ENCODE data around the gene LYPD3.

Gene LYPD3

DNA sequence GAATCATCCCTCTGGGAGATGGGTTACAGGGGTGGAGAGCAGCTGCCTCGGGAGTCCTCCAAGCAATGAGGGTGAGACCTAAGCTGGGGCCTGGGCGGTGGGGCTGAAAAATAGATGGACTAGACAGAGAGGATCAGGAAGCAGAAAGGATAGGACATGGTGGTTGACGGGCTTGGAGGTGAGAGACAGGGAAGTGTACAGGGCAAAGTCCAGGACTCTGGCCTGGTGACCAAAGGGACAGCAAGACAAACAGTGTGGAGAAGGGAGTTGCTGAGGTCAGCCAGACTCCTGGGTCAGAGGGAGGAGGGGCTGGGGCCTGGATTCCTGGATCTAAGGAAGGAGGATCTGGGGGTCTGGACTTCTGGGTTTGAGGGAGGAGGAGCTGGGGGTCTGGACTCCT is 33.6 kb upstream of the LYPD3 start:
- peaks cover 11 to 21% of the 10 kb centered on the region in 2 donors for H3K4me1 Mint-ChIP-seq (ENCODE audit: low read depth in 2 of 2)
- no peak overlapping the region for H3K4me3 Mint-ChIP-seq
- H3K27me3 Mint-ChIP-seq: no peaks in the 10 kb centered on the region
- DNase-seq (no peak), ATAC-seq (replicated peaks) (no peak)
- H3K36me3 Mint-ChIP-seq (ENCODE audit: insufficient read depth): peaks cover 7% of the 10 kb centered on the region
- peak overlapping the region; percentile 13 to 83 for H3K27ac Mint-ChIP-seq
- H3K9me3 Mint-ChIP-seq: no peaks in the 10 kb centered on the region

DNA sequence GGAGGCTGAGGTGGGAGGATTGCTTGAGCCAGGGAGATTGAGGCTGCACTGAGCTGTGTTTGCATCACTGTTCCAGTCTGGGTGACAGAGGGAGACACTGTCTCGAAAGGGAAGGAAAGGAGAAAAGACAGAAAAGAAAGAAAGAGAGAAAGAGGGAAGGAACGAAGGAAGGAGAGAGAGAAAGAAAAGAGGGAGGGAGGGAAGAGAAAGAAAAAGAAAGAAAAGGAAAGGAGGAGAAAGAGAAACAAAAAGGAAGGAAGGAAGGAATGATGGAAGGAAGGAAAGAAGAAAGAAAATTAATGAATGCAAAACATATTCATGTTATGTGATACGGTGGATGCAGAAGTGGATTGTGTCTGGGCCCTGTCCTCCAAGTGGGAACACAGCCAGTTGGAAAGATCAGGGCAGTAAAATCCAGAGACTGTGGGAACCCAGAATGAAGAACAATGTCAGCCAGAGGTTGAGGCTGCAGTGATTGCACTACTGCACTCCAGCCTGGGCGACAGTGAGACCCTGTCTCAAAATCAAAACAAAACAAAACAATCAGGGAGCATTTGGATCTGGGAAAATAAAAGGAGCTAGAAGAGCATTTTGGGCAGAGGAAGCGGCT is 32.9 kb upstream of the LYPD3 start:
- no peaks in the 10 kb centered on the region for H3K27me3 Mint-ChIP-seq
- H3K27ac Mint-ChIP-seq: peak overlapping the region; percentile 13 to 83
- H3K9me3 Mint-ChIP-seq: no peaks in the 10 kb centered on the region
- H3K4me3 Mint-ChIP-seq: no peak overlapping the region
- DNase-seq: no peak
- peaks cover 5 to 17% of the 10 kb centered on the region in 2 donors for H3K4me1 Mint-ChIP-seq (ENCODE audit: low read depth in 2 of 2)
- H3K36me3 Mint-ChIP-seq (ENCODE audit: insufficient read depth): peaks cover 7% of the 10 kb centered on the region
- no peak for ATAC-seq (replicated peaks)

DNA sequence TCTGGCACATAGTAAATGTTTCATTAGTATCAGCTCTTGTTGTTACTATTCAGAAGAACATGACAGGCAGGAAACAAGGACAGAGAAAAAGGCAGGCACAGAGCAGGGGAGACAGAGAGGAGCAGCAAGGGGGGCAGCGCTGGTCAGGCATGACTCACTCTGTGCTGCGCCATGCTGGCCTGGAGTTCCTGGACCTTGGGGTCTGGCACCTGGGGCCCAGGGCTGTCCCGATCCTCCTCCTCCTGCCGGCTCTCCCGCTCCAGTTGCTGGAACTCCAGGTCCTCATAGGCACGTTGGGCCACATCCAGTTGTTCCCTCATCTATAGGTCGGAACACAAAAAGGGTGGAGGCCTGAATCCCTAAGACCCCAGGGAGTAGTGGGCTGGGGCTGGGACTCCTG is 31.6 kb upstream of the LYPD3 start:
- no peak for ATAC-seq (replicated peaks)
- peaks cover 0 to 9% of the 10 kb centered on the region in 2 donors for H3K4me1 Mint-ChIP-seq (ENCODE audit: low read depth in 2 of 2)
- no peak overlapping the region for H3K4me3 Mint-ChIP-seq
- peaks cover 5% of the 10 kb centered on the region for H3K36me3 Mint-ChIP-seq (ENCODE audit: insufficient read depth)
- no peaks in the 10 kb centered on the region for H3K27me3 Mint-ChIP-seq
- H3K9me3 Mint-ChIP-seq: no peaks in the 10 kb centered on the region
- no peak overlapping the region for H3K27ac Mint-ChIP-seq
- no peak for DNase-seq

DNA sequence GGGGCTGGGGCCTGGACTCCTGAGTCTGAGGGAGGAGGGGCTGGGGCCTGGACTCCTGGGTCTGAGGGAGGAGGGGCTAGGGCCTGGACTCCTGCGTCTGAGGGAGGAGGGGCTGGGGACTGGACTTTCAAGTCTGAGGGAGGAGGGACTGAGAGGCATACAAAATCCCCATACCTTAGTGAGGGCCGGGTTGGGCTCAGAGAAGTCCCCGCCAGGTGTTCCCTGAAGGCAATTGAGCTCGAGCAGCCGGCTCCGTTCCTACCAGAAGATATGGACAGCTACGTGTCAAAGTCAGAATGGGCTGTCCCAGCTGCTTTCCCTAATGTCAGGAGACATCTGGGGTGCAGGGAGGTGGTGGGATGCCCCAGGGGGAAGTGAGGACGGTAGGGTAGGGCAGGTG is 29.7 kb upstream of the LYPD3 start:
- Mint-ChIP-seq H3K27me3 (no peaks in the 10 kb centered on the region), H3K27ac (no peak overlapping the region), H3K4me3 (no peak overlapping the region), H3K4me1 (ENCODE audit: low read depth in 2 of 2) (peaks cover 0 to 2% of the 10 kb centered on the region in 2 donors), H3K36me3 (ENCODE audit: insufficient read depth) (peaks cover 3% of the 10 kb centered on the region), H3K9me3 (no peaks in the 10 kb centered on the region)
- DNase-seq: no peak
- no peak for ATAC-seq (replicated peaks)

DNA sequence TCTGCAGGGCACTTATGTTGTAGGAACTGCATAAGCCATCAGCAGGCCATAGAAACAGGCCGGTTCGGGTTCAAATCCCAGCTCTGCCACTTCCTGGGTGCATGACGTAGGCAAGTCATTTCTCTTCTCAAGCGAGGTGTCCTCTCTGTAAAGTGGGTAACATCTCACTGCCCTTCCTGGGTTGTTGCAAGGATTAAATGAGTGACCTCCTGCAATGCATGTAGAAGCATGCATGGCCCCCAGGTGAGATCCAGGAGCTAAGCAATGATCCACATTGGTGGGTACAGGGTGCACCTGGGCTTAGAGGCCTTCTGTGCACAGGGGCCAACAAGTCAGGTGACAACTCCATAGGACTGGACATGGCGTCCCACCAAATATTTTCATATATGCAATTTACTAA is 25.4 kb upstream of the LYPD3 start:
- Mint-ChIP-seq H3K27ac (no peak overlapping the region), H3K27me3 (no peaks in the 10 kb centered on the region), H3K4me3 (no peak overlapping the region), H3K4me1 (ENCODE audit: low read depth in 2 of 2) (no peaks in the 10 kb centered on the region), H3K36me3 (ENCODE audit: insufficient read depth) (peaks cover 9% of the 10 kb centered on the region), H3K9me3 (no peaks in the 10 kb centered on the region)
- DNase-seq (no peak), ATAC-seq (replicated peaks) (no peak)

DNA sequence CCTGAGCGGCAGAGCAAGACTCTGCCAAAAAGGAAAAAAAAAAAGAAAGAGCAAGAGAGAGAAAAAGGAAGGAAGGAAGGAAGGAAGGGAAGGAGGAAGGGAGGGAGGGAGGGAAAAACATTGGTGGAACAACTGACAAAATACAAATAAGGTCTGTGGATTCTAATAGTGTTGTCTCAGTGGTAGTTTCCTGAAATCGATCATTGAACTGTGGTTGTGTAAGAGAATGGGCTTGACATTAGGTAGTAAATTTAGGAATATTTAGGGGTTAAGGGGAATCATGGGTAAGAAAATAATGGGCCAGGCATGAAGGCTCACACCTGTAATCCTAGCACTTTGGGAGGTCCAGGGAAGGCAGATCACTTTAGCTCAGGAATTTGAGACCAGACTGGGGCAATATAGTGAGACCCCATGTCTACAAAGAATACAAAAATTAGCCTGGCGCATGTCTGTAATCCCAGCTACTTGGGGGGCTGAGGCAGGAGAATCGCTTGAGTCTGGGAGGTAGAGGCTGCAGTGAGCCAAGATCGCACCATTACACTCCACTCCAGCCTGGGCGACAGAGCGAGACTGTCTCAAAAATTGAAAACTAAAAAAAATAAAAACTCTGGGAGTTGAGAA is 24.7 kb upstream of the LYPD3 start:
- H3K4me3 Mint-ChIP-seq: no peak overlapping the region
- no peak overlapping the region for H3K27ac Mint-ChIP-seq
- DNase-seq: no peak
- no peaks in the 10 kb centered on the region for H3K9me3 Mint-ChIP-seq
- peaks cover 7% of the 10 kb centered on the region for H3K36me3 Mint-ChIP-seq (ENCODE audit: insufficient read depth)
- ATAC-seq (replicated peaks): no peak
- no peaks in the 10 kb centered on the region for H3K27me3 Mint-ChIP-seq
- no peaks in the 10 kb centered on the region for H3K4me1 Mint-ChIP-seq (ENCODE audit: low read depth in 2 of 2)

DNA sequence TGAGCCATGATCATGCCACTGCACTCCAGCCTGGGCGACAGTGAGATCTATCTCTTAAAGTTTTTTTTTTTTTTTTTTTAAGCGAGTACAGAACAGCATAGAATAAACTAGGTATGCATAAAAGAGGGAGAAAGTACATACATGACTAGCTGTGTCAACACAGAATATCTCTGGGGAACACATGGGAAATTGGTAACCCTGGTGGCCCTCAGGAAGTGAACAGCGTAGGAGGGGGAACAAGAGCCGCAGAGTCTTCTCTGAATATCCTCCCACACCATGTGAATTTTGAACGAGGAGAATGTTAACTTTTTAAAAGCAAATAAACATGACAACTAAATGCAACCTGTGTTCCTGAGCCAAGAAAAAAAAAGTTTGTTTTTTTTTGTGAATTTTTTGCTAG is 23.9 kb upstream of the LYPD3 start:
- Mint-ChIP-seq H3K9me3 (no peaks in the 10 kb centered on the region), H3K27me3 (no peaks in the 10 kb centered on the region), H3K27ac (peak overlapping the region in 1 of 2 donors; percentile 60), H3K4me3 (no peak overlapping the region), H3K36me3 (ENCODE audit: insufficient read depth) (peaks cover 7% of the 10 kb centered on the region), H3K4me1 (ENCODE audit: low read depth in 2 of 2) (no peaks in the 10 kb centered on the region)
- DNase-seq: no peak
- ATAC-seq (replicated peaks): no peak

DNA sequence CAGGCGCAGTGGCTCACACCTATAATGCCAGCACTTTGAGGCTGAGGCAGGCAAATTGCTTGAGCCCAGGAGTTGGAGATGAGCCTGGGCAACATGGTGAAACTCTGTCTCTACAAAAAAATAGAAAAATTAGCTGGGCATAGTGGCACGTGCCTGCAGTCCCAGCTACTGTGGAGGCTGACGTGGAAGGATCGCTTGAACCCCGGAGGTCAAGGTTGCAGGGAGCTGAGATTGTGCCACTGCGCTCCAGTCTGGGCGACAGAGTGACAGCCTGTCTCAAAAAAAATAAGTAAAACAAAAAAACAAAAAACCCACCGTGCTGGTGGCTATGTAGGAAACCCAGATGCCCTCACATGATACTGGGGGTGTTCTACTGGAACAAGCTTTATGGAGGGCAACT is 22.8 kb upstream of the LYPD3 start:
- no peak overlapping the region for H3K4me3 Mint-ChIP-seq
- H3K27ac Mint-ChIP-seq: no peak overlapping the region
- ATAC-seq (replicated peaks) (no peak), DNase-seq (no peak)
- no peaks in the 10 kb centered on the region for H3K9me3 Mint-ChIP-seq
- no peaks in the 10 kb centered on the region for H3K4me1 Mint-ChIP-seq (ENCODE audit: low read depth in 2 of 2)
- H3K36me3 Mint-ChIP-seq (ENCODE audit: insufficient read depth): peaks cover 7% of the 10 kb centered on the region
- H3K27me3 Mint-ChIP-seq: no peaks in the 10 kb centered on the region

DNA sequence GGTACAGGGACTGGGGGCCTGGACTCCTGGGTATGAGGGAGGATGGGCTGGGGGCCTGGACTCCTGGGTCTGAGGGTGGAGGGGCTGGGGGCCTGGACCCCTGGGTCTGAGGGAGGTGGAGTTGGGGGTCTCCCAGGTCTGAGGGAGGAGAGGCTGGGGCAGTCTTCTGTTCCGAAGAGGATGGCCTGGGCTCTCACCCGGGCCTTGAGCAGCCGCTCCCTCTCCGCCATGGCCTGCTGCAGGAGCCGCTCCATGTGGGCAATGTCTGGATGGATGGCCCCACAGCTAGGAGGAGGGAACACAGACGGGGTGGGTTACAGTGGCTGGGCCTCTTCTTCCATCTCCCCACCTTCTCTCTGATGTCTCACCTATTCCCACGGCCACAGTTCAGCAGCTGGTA is 21.0 kb upstream of the LYPD3 start:
- Mint-ChIP-seq H3K27me3 (no peaks in the 10 kb centered on the region), H3K9me3 (no peaks in the 10 kb centered on the region), H3K4me1 (ENCODE audit: low read depth in 2 of 2) (no peaks in the 10 kb centered on the region), H3K4me3 (no peak overlapping the region), H3K27ac (peak overlapping the region in 1 of 2 donors; percentile 41), H3K36me3 (ENCODE audit: insufficient read depth) (peaks cover 7% of the 10 kb centered on the region)
- DNase-seq (no peak), ATAC-seq (replicated peaks) (no peak)

DNA sequence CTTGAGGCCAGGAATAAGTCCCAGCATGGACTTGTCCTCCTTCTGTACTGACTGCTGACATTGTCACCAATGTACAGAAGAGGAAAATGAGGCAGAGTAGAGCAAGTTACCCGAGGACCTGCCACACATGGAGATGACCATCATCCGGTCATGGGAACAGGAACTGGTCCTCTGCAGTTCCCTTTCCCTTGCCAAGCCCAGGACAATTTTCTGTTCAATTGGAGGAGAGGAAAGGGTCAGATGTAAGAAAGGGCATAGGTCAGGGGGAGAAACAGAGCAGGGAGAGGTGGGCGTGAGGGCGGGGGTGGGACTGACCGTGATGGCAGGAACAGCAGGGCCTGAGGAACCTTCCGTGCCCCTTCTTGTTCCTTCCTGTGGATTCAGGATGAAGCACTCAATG is 20.5 kb upstream of the LYPD3 start:
- H3K4me3 Mint-ChIP-seq: no peak overlapping the region
- no peaks in the 10 kb centered on the region for H3K9me3 Mint-ChIP-seq
- H3K27ac Mint-ChIP-seq: peak overlapping the region in 1 of 2 donors; percentile 46
- DNase-seq (no peak), ATAC-seq (replicated peaks) (no peak)
- peaks cover 7% of the 10 kb centered on the region for H3K36me3 Mint-ChIP-seq (ENCODE audit: insufficient read depth)
- H3K4me1 Mint-ChIP-seq (ENCODE audit: low read depth in 2 of 2): no peaks in the 10 kb centered on the region
- H3K27me3 Mint-ChIP-seq: no peaks in the 10 kb centered on the region

DNA sequence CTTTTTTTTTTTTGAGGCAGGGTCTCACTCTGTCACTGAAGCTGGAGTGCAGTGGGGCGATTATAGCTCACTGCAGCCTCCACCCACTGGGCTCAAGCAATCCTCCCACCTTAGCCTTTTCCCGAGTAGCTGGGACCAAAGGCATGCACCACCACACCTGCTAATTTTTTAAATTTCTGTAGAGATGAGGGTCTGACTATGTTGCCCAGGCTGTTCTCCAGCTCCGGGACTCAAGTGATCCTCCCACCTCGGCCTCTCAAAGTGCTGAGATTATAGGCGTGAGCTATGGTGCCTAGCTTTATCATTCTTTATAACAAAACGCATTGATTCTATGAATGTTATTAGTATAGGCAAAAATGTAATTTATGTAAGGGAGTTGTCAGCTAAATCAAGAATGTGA is 17.9 kb upstream of the LYPD3 start:
- H3K27me3 Mint-ChIP-seq: no peaks in the 10 kb centered on the region
- H3K36me3 Mint-ChIP-seq (ENCODE audit: insufficient read depth): peaks cover 3% of the 10 kb centered on the region
- H3K4me1 Mint-ChIP-seq (ENCODE audit: low read depth in 2 of 2): no peaks in the 10 kb centered on the region
- no peak overlapping the region for H3K27ac Mint-ChIP-seq
- no peaks in the 10 kb centered on the region for H3K9me3 Mint-ChIP-seq
- ATAC-seq (replicated peaks) (no peak), DNase-seq (no peak)
- no peak overlapping the region for H3K4me3 Mint-ChIP-seq

DNA sequence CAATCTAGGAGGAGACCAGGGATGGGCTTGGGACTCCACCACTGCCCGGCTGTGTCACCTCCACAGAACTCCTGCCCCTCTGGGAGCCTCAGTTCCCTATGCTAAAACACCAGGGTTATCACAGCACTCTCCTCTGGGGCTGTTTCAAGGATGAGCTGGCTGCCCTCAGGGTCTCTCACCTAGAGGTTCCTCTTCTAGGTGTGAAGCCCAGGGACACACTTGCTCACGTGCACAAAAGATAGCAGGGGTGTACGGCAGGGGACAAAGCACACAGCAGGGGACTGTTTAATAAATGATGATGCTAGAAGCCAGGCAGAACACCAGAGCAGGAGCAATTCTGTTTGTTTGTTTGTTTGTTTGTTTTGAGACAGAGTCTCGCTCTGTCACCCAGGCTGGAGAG is 16.8 kb upstream of the LYPD3 start:
- Mint-ChIP-seq H3K9me3 (no peaks in the 10 kb centered on the region), H3K27ac (no peak overlapping the region)
- ATAC-seq (replicated peaks): no peak

DNA sequence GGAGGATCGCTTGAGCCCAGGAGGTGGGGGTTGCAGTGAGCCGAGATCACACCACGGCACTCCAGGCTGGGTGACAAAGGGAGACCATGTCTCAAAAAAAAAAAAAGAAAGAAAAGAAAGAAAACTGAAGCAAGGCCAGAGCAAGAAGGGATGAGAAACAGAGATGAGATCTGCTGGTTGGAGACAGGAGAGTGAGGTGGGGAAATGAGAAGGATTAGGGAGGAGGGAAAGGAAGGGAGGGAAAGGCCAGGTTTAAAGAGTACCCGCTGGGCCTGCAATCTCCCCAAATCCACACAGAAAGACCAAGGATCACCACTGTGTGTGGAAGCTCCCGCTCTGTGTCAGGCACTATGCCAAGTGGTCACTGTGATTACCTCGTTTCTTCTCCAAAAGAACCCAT is 16.3 kb upstream of the LYPD3 start:
- H3K4me1 Mint-ChIP-seq (ENCODE audit: low read depth in 2 of 2): no peaks in the 10 kb centered on the region
- H3K4me3 Mint-ChIP-seq: no peak overlapping the region
- ATAC-seq (replicated peaks): no peak
- no peaks in the 10 kb centered on the region for H3K9me3 Mint-ChIP-seq
- DNase-seq: no peak
- H3K36me3 Mint-ChIP-seq (ENCODE audit: insufficient read depth): peaks cover 10% of the 10 kb centered on the region
- no peaks in the 10 kb centered on the region for H3K27me3 Mint-ChIP-seq
- peak overlapping the region in 1 of 2 donors; percentile 90 for H3K27ac Mint-ChIP-seq

More for the DNA sequence above, 16.8 kb upstream of the LYPD3 start:
- Mint-ChIP-seq H3K4me1 (ENCODE audit: low read depth in 2 of 2) (no peaks in the 10 kb centered on the region), H3K27me3 (no peaks in the 10 kb centered on the region), H3K36me3 (ENCODE audit: insufficient read depth) (peaks cover 10% of the 10 kb centered on the region), H3K4me3 (no peak overlapping the region)
- no peak for DNase-seq

DNA sequence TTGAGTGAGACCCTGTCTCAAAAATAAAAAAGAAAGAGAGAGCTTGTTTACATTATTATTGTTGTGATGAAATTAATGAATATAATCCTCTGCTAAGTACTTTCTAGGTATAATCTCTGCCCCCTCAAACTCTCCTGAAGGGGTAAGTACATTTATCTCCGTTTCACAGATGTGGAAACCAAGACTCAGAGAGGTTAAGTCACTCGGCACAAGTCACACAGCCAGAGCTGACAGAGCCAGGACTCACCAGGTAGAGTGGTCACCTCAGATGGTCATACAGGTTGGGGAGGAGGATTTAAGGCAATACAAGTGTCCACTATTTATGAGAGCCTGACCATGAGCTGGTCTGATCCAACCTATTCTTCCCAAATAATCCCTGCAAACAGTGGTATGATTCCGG is 15.2 kb upstream of the LYPD3 start:
- Mint-ChIP-seq H3K9me3 (peaks cover 0 to under 1% of the 10 kb centered on the region in 2 donors), H3K36me3 (ENCODE audit: insufficient read depth) (peaks cover 12% of the 10 kb centered on the region), H3K27ac (no peak overlapping the region), H3K4me3 (no peak overlapping the region), H3K4me1 (ENCODE audit: low read depth in 2 of 2) (peaks cover under 1 to 1% of the 10 kb centered on the region in 2 donors), H3K27me3 (no peaks in the 10 kb centered on the region)
- no peak for ATAC-seq (replicated peaks)
- no peak for DNase-seq
